Measurements from ENCODE around the gene RENBP. TPM values are rescaled to one million over a fixed set of nuclear protein-coding genes. Genes with fewer than 3 reads are reported as not detected.
A peak's percentile ranks its signal among the peaks of the same experiment; 100 is the strongest.
"Not testable (repeated sequence)": the region's sequence is repeated elsewhere in the genome, so short reads cannot be mapped to it uniquely, and the experiment has no call there.

The RENBP gene
- total and polyA plus RNA-seq, 7 experiments from 2014 or later, result 0.47 to 32.7 (median 22.2) TPM

DNA sequence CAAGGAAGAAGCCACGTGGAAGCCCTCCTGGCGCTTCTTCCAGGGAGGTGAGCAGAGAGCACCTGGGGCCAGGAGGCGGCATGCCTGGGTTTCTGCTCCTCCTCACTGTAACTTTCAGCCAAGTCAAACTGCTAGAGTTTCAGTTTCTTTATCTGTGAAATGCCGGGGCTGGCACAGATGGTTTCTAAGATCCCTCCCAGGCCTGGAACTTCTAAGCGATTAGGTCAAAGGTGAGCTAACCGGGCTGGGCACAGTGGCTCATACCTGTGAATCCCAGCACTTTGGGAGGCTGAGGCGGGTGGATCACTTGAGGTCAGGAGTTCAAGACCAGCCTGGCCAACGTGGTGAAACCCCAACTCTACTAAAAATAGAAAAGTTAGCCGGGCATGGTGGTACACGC lies 36.0 kb upstream of the RENBP start:
- H3K36me3 ChIP-seq (ENCODE audit: control insufficient read depth in 2 of 3, insufficient read depth in 3 of 3, low read length in 3 of 3); H3K9me3 ChIP-seq (ENCODE audit: control insufficient read depth in 2 of 3, low read length in 3 of 3); H3K9me3 Mint-ChIP-seq; H3K27me3 Mint-ChIP-seq; H3K4me3 ChIP-seq (ENCODE audit: low read length); H3K36me3 Mint-ChIP-seq; H3K27me3 ChIP-seq (ENCODE audit: control insufficient read depth in 2 of 2, insufficient read depth in 2 of 2, low read length in 2 of 2); intact Hi-C loops (cut with micrococcal nuclease): not testable (repeated sequence)
- peak overlapping the region; percentile 70 to 82 (median 75) for H3K4me3 Mint-ChIP-seq
- H3K4me1 Mint-ChIP-seq, result peaks cover 20 to 55% (median 35%) of the 10 kb centered on the region in 7 donors
- DNase-seq, result peak in 1 of 9 donors; percentile 34
- Histone ChIP-seq H3K27ac (ENCODE audit: low read depth, low read length) (peak overlapping the region; percentile 68), H3K4me1 (ENCODE audit: control insufficient read depth in 2 of 2, insufficient read depth in 2 of 2, low read length in 2 of 2) (peaks cover 37 to 41% of the 10 kb centered on the region in 2 donors)
- peak; percentile 47 for ATAC-seq
- peak overlapping the region; percentile 78 to 97 (median 92) for H3K27ac Mint-ChIP-seq
- CTCF ChIA-PET, result interaction anchor here (0.6 to 2.1 kb wide), 3 partner anchors 10 to 15 kb away, joined by 3 to 10 read pairs (median 10); partner anchors contain the start of gene HCFC1
- POLR2A ChIA-PET, result interaction anchor here (1.3 to 2.8 kb wide), 7 partner anchors 10 to 53 kb away, joined by 3 to 53 read pairs (median 7); partner anchors contain the start of genes HCFC1, IRAK1 and TMEM187

- DNase-seq, result no peak
- CTCF ChIA-PET, result no interaction called here
Measured at GRCh38 chrX:153974726-153975286, 30.4 kb upstream of the RENBP start.

GRCh38 chrX:153974003-153974725 lies 29.7 kb upstream of the RENBP start:
- H3K36me3 ChIP-seq (ENCODE audit: control insufficient read depth in 2 of 3, insufficient read depth in 3 of 3, low read length in 3 of 3), result peaks cover 0 to 13% (median 0%) of the 10 kb centered on the region in 3 experiments

More at GRCh38 chrX:153974726-153975286, 30.4 kb upstream of the RENBP start:
- peaks cover 0 to 13% (median 0%) of the 10 kb centered on the region in 3 experiments for H3K36me3 ChIP-seq (ENCODE audit: control insufficient read depth in 2 of 3, insufficient read depth in 3 of 3, low read length in 3 of 3)
- H3K4me3 ChIP-seq (ENCODE audit: low read length), result no peak overlapping the region
- intact Hi-C loops (cut with micrococcal nuclease), result loop anchor here (5.0 kb wide), 5 partner anchors 37 to 1018 kb away; partner anchors contain the start of genes DKC1 (in 1 of the 2), MECP2 (in 1 of the 2) and RPL10 (in 1 of the 2)
- H3K27me3 Mint-ChIP-seq, result no peaks in the 10 kb centered on the region
- peaks cover 8 to 30% (median 21%) of the 10 kb centered on the region in 7 donors for H3K4me1 Mint-ChIP-seq
- H3K27me3 ChIP-seq (ENCODE audit: control insufficient read depth in 2 of 2, insufficient read depth in 2 of 2, low read length in 2 of 2), result no peaks in the 10 kb centered on the region
- H3K9me3 Mint-ChIP-seq, result peaks cover 0 to 1% (median 0%) of the 10 kb centered on the region in 11 donors
- H3K4me1 ChIP-seq (ENCODE audit: control insufficient read depth in 2 of 2, insufficient read depth in 2 of 2, low read length in 2 of 2), result peaks cover 16% of the 10 kb centered on the region in 2 donors
- H3K27ac ChIP-seq (ENCODE audit: low read depth, low read length), result peak overlapping the region; percentile 99
- peaks cover 0 to 3% (median 0%) of the 10 kb centered on the region in 5 donors for H3K36me3 Mint-ChIP-seq
- peak overlapping the region; percentile 62 to 99 (median 91) for H3K27ac Mint-ChIP-seq
- ATAC-seq, result no peak
- H3K4me3 Mint-ChIP-seq, result peak overlapping the region in 9 of 10 donors; percentile 8 to 97 (median 41)
- H3K9me3 ChIP-seq (ENCODE audit: control insufficient read depth in 2 of 3, low read length in 3 of 3), result no peaks in the 10 kb centered on the region
- POLR2A ChIA-PET, result interaction anchor here (0.9 to 4.5 kb wide), 3 partner anchors 10 to 180 kb away, joined by 3 to 32 read pairs (median 3); partner anchors contain the start of genes ARHGAP4, IDH3G and SSR4

GRCh38 chrX:153973127-153974002 lies 28.9 kb upstream of the RENBP start:
- Histone ChIP-seq H3K27ac (ENCODE audit: low read depth, low read length) (peak overlapping the region; percentile 99), H3K27me3 (ENCODE audit: control insufficient read depth in 2 of 2, insufficient read depth in 2 of 2, low read length in 2 of 2) (no peaks in the 10 kb centered on the region), H3K36me3 (ENCODE audit: control insufficient read depth in 2 of 3, insufficient read depth in 3 of 3, low read length in 3 of 3) (peaks cover 0 to 13% (median 0%) of the 10 kb centered on the region in 3 experiments), H3K4me1 (ENCODE audit: control insufficient read depth in 2 of 2, insufficient read depth in 2 of 2, low read length in 2 of 2) (peaks cover 16 to 19% of the 10 kb centered on the region in 2 donors), H3K9me3 (ENCODE audit: control insufficient read depth in 2 of 3, low read length in 3 of 3) (no peaks in the 10 kb centered on the region), H3K4me3 (ENCODE audit: low read length) (peak overlapping the region; percentile 50)
- CTCF ChIA-PET, result no interaction called here
- POLR2A ChIA-PET, result interaction anchor here (0.8 to 8.5 kb wide), 7 partner anchors 8 to 47 kb away, joined by 3 to 127 read pairs (median 5); partner anchors contain the start of gene ARHGAP4
- H3K4me3 Mint-ChIP-seq, result peak overlapping the region; percentile 85 to 97 (median 92)
- H3K9me3 Mint-ChIP-seq, result peaks cover 0 to 1% (median 0%) of the 10 kb centered on the region in 11 donors
- DNase-seq (no peak), ATAC-seq (no peak)
- peaks cover 9 to 36% (median 21%) of the 10 kb centered on the region in 7 donors for H3K4me1 Mint-ChIP-seq
- no peaks in the 10 kb centered on the region for H3K27me3 Mint-ChIP-seq
- H3K27ac Mint-ChIP-seq, result peak overlapping the region; percentile 91 to 99 (median 96)
- H3K36me3 Mint-ChIP-seq, result peaks cover 0 to 5% (median 0%) of the 10 kb centered on the region in 5 donors
- intact Hi-C loops (cut with micrococcal nuclease), result loop anchor here (2.0 to 5.0 kb wide), 6 partner anchors 39 to 1016 kb away; partner anchors contain the start of genes DKC1 (in 1 of the 2), MECP2 (in 1 of the 2) and RPL10 (in 1 of the 2)

More at GRCh38 chrX:153974003-153974725, 29.7 kb upstream of the RENBP start:
- Mint-ChIP-seq H3K9me3 (peaks cover 0 to 1% (median 0%) of the 10 kb centered on the region in 11 donors), H3K27ac (peak overlapping the region; percentile 62 to 99 (median 91)), H3K27me3 (no peaks in the 10 kb centered on the region), H3K4me1 (peaks cover 8 to 35% (median 21%) of the 10 kb centered on the region in 7 donors), H3K4me3 (peak overlapping the region; percentile 29 to 97 (median 86)), H3K36me3 (peaks cover 0 to 5% (median 0%) of the 10 kb centered on the region in 5 donors)
- ChIA-PET POLR2A (interaction anchor here (0.8 to 4.5 kb wide), 4 partner anchors 11 to 179 kb away, joined by 3 to 32 read pairs (median 3); partner anchors contain the start of genes ARHGAP4, IDH3G and SSR4), CTCF (no interaction called here)
- ATAC-seq (no peak), DNase-seq (no peak)
- Histone ChIP-seq H3K4me1 (ENCODE audit: control insufficient read depth in 2 of 2, insufficient read depth in 2 of 2, low read length in 2 of 2) (peaks cover 16% of the 10 kb centered on the region in 2 donors), H3K4me3 (ENCODE audit: low read length) (peak overlapping the region; percentile 50), H3K27ac (ENCODE audit: low read depth, low read length) (peak overlapping the region; percentile 99), H3K27me3 (ENCODE audit: control insufficient read depth in 2 of 2, insufficient read depth in 2 of 2, low read length in 2 of 2) (no peaks in the 10 kb centered on the region), H3K9me3 (ENCODE audit: control insufficient read depth in 2 of 3, low read length in 3 of 3) (no peaks in the 10 kb centered on the region)
- intact Hi-C loops (cut with micrococcal nuclease), result loop anchor here (5.0 kb wide), 5 partner anchors 38 to 1017 kb away; partner anchors contain the start of genes DKC1 (in 1 of the 2), MECP2 (in 1 of the 2) and RPL10 (in 1 of the 2)

DNA sequence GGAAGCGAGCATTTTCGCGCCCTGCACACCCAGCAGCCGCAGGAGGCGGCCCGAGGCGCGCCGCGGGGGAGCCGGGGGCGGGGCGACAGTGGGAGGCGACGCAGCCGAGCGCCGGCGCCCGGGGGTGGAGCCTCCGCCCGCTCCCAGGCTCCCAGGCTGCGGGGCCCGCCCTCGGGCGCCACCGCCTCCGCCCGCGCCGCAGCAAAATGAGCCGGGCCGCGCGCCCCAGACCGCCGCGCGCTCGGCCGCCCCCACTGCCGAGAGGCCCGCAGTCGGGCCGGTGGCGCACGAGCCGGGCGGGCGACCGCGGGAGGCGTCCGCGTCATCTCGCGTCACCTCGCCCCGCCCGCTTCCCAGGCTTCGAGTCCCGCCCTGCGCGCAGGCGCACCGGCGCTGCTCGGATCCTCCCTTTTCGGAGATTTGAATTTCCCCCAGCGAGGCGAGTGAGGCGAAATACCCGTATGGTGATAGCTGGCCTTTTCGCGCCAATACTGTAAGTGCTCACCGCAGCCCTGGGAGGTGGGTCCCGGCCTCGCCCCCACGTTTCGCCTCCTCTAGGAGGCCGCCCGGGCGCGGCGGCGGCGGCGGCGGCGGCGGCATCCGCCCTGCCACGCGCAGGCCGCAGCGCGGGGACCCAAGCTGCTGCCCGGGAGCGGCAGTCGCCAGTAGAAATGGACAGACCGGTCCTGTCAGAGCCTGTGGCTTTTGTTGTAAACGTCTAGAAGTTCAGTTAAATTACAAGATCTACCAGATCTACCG lies 28.1 kb upstream of the RENBP start, which contains the start of gene TMEM187:
TMEM187 (plus strand) TSS at position 387 of the 759 bp plus-strand sequence. CDS start 9,309 bp downstream, outside the sequence.
- peak within 1 kb of the TSS; percentile 97 for H3K4me3 ChIP-seq (ENCODE audit: low read length)
- intact Hi-C loops (cut with micrococcal nuclease), result loop anchor here (1.0 to 5.0 kb wide), 8 partner anchors 9 to 1015 kb away; partner anchors contain the start of genes DKC1 (in 1 of the 2), MECP2 (in 1 of the 2) and RPL10 (in 1 of the 2)
- peaks cover 0 to 13% (median 0%) of the 10 kb centered on the region in 3 experiments for H3K36me3 ChIP-seq (ENCODE audit: control insufficient read depth in 2 of 3, insufficient read depth in 3 of 3, low read length in 3 of 3)
- no peaks in the 10 kb centered on the region for H3K27me3 Mint-ChIP-seq
- peaks cover 17 to 44% (median 27%) of the 10 kb centered on the region in 7 donors for H3K4me1 Mint-ChIP-seq
- peaks cover 0 to 11% (median 0%) of the 10 kb centered on the region in 5 donors for H3K36me3 Mint-ChIP-seq
- H3K4me3 Mint-ChIP-seq, result peak within 1 kb of the TSS; percentile 91 to 100 (median 100)
- H3K4me1 ChIP-seq (ENCODE audit: control insufficient read depth in 2 of 2, insufficient read depth in 2 of 2, low read length in 2 of 2), result peaks cover 22% of the 10 kb centered on the region in 2 donors
- H3K9me3 ChIP-seq (ENCODE audit: control insufficient read depth in 2 of 3, low read length in 3 of 3), result no peaks in the 10 kb centered on the region
- ATAC-seq (peak; percentile 72), DNase-seq (peak; percentile 76 to 95 (median 87))
- H3K27ac ChIP-seq (ENCODE audit: low read depth, low read length), result peak within 1 kb of the TSS; percentile 99
- no peaks in the 10 kb centered on the region for H3K27me3 ChIP-seq (ENCODE audit: control insufficient read depth in 2 of 2, insufficient read depth in 2 of 2, low read length in 2 of 2)
- H3K9me3 Mint-ChIP-seq, result peaks cover 0 to 1% (median 0%) of the 10 kb centered on the region in 11 donors
- peak within 1 kb of the TSS; percentile 93 to 100 (median 100) for H3K27ac Mint-ChIP-seq
- POLR2A ChIA-PET, result interaction anchor here (0.9 to 8.5 kb wide), 7 partner anchors 9 to 178 kb away, joined by 4 to 127 read pairs (median 12); partner anchors contain the start of genes ARHGAP4, IDH3G and SSR4
- CTCF ChIA-PET, result no interaction called here
